Erythroblast (primary cell): ENCODE measurements around the gene ABCA8.

Experiments
- GATA1 ChIP-seq: IDR thresholded peaks from 2 replicates; pipeline ENCODE4 v1.6.1; 2011; ENCODE audit warnings: low read depth, mild to moderate bottlenecking, control low read depth, low read length, moderate library complexity
- POLR2A ChIP-seq: IDR thresholded peaks from 2 replicates; pipeline ENCODE4 v1.6.1; 2011; ENCODE audit warnings: mild to moderate bottlenecking, low read length

GRCh38 chr17:68892658-68893057 is 62.5 kb downstream of the ABCA8 start:
- TF ChIP-seq POLR2A, result no peak
- TF ChIP-seq GATA1, result no peak
